ENCODE results near the gene CEP63. TPM values are rescaled to one million over a fixed set of nuclear protein-coding genes. Genes with fewer than 3 reads are reported as not detected.

The CEP63 gene
- total RNA-seq, 1 donor: 19.4 TPM

DNA sequence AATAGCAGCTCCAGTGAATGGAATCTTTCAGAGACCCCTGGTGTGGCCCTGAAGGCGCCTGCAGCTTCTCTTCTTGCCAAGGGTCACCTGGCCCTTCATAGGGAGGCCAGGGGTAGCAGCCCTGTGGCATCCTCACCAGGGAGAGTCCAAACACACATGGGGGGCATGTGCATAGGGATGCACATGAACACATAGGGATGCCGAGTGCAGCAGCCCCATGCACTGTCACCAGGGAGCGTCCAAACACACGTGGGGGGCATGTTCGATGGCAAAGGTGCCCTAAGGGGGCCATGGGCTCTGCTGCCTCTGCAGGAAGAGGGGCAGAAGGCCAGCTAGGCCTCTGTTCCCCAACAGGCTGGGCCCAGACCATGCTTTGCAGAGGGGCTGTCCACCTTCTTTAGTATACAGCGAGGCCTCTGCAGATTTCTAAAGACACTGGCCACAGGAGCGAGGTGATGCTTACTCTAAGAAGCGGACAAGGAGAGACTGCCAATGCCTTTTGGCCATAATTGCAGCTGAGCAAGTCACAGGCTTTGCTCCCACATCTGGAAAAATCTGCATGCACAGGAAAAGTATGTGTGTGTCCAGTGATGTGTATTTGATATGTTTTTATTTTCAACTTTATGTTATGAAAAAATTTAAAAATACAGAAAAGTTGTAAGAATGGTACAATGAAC, 21.0 kb upstream of the CEP63 start:
- H3K4me3 ChIP-seq (ENCODE audit: low read depth, low read length): peak overlapping the region; percentile 18
- peak; percentile 61 for DNase-seq (ENCODE audit: low read depth)
- TF ChIP-seq, protein P1, sequence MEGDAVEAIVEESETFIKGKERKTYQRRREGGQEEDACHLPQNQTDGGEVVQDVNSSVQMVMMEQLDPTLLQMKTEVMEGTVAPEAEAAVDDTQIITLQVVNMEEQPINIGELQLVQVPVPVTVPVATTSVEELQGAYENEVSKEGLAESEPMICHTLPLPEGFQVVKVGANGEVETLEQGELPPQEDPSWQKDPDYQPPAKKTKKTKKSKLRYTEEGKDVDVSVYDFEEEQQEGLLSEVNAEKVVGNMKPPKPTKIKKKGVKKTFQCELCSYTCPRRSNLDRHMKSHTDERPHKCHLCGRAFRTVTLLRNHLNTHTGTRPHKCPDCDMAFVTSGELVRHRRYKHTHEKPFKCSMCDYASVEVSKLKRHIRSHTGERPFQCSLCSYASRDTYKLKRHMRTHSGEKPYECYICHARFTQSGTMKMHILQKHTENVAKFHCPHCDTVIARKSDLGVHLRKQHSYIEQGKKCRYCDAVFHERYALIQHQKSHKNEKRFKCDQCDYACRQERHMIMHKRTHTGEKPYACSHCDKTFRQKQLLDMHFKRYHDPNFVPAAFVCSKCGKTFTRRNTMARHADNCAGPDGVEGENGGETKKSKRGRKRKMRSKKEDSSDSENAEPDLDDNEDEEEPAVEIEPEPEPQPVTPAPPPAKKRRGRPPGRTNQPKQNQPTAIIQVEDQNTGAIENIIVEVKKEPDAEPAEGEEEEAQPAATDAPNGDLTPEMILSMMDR (IDR thresholded peaks at IDR 0.05; ENCODE audit: insufficient read depth, low read length): peak; percentile 10

DNA sequence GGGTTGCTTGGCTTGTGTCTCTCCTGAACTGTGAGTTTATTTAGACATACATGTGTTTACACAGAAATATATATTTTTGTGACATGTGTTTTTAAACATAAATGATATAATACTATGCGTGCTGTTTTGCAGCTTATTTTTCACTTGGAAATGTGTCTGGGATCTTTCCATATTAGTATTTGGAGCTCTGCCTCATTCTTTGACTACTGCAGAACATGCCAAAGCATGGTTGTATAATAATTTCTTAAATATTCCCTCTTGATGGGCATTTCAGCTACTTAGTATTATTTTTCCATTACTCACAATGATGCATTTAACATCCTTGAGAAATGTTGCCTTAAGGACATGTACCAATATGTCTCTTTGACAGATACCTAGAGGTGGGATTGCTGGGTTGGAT, 19.5 kb upstream of the CEP63 start:
- TF ChIP-seq, protein P1 (IDR thresholded peaks at IDR 0.05; ENCODE audit: insufficient read depth, low read length): no peak
- peak; percentile 58 for DNase-seq (ENCODE audit: low read depth)
- no peak overlapping the region for H3K4me3 ChIP-seq (ENCODE audit: low read depth, low read length)

DNA sequence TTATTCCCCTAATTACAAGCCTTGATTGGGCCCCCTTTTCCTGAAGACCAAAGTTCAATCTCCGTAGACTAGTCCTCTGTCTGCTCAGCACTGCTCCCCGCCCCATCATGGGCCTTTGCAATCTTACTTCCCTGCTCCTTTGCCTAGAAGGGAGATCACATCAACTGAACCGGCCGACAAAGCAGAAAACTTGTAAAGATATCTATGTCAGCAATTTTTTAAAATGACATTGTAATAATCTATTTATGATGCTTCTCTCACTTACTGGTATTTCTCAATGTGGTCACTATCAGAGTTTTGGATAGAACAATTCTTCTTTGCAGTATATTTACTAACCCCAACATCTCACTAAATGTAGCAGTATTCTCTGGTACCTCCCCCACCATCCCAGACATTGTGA, 17.3 kb upstream of the CEP63 start:
- no peak overlapping the region for H3K4me3 ChIP-seq (ENCODE audit: low read depth, low read length)
- no peak for DNase-seq (ENCODE audit: low read depth)
- TF ChIP-seq, protein P1 (IDR thresholded peaks at IDR 0.05; ENCODE audit: insufficient read depth, low read length): no peak

DNA sequence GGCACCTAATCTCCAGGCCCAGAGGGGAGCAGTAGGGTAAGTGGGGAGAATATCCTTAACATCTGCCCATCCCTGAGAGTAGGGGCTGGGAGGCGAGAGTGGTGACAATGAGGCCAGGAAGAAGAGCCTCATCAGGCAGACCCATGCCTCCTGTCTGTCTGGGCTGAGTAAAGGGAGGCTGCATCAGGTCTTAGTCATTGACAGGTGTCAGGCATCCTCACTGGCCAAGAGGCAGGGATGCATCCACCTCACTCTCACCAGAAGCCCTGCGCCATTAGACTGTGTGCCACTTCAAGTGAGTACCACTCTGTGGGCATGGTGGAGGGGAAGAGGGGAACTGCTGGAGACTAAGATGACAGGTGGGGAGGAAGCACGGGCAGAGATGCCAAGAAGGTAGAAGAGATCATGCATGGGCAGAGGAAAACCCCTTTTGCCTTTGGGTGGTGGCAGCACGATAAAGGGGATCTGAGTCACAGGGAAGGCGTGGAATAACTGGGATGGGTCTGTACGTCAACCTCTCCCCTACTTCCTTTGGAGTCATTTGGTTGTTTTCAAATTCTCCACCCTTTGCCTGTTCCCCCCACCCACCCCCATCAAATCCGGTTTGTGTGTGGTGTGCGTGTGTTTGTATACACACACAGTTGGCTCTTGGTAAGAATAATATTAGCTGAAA, 14.2 kb upstream of the CEP63 start:
- H3K4me3 ChIP-seq (ENCODE audit: low read depth, low read length): no peak overlapping the region
- TF ChIP-seq, protein P1 (IDR thresholded peaks at IDR 0.05; ENCODE audit: insufficient read depth, low read length): no peak
- peak; percentile 62 for DNase-seq (ENCODE audit: low read depth)

DNA sequence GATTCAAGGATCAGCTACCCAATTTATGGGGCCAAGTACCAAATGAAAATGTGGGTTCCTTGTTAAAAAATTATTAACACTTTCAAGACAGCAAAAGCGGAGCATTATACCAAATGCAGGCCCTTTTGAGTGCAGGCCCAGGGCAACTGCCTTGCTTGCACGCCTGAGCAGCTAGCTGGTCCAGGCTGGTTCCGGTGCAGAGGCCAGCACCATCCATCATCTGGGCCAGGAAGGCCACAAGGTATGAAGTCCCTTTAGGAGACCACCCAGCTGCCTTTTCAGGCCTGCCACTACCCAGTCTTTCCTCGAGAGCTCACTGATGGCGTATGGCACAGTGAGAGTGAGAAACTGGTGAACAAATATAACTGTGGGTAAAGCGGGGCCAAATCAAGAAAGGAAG, 13.0 kb upstream of the CEP63 start:
- TF ChIP-seq, protein P1 (IDR thresholded peaks at IDR 0.05; ENCODE audit: insufficient read depth, low read length): no peak
- DNase-seq (ENCODE audit: low read depth): no peak
- no peak overlapping the region for H3K4me3 ChIP-seq (ENCODE audit: low read depth, low read length)

DNA sequence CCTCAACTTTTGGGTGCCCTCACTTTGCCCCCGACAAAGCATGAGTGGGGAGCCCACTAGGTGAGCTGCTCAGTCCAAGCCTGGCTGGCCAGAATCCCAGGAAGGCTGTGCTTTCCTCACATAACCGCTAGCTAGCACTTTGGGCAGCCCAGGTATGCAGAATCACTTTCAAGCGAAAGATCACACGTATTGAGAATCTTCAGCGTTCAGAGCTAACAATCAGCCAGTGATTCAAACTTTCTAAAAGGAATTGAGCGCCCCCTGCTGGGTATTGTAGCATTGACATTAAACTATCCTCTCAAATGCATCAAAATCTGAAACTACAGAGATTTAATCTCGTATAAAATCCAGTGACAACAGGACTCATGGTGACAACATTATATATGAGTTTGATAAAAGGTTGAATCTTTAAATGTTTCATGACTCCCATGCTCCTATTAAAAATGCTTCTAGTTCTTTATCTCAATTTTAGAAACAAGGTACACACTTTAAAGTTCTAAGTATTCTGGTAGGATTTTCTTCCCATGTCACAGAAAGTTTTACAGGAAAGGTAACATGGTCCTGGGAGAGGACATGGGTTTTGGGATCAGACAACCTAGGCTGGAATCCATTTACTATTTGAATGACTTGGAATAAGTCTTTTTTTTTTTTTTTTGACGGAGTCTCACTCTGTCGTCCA, 11.8 kb upstream of the CEP63 start:
- peak; percentile 89 for DNase-seq (ENCODE audit: low read depth)
- H3K4me3 ChIP-seq (ENCODE audit: low read depth, low read length): no peak overlapping the region
- TF ChIP-seq, protein P1 (IDR thresholded peaks at IDR 0.05; ENCODE audit: insufficient read depth, low read length): peak; percentile 65

Measured in fibroblast of the aortic adventitia (primary cell).